Measurements from ENCODE around the gene TGFBR3.

GRCh38 chr1:91796390-91796654 lies 89.6 kb downstream of the TGFBR3 start:
- TF ChIP-seq EZH2 (IDR thresholded peaks at IDR 0.05; ENCODE audit: insufficient read depth, poor library complexity, severe bottlenecking): no peak
- no peak for TF ChIP-seq EZH2phosphoT487 (IDR thresholded peaks at IDR 0.05; ENCODE audit: insufficient read depth, low read depth)

All from GM23248 (cell line).